Calu3 (cell line): ENCODE data around the gene KBTBD3. TPM values are rescaled to one million over a fixed set of nuclear protein-coding genes. Genes with fewer than 3 reads are reported as not detected.

Experiments
- BruUV-seq: library from RNA; stranded (reverse); fragments of 400-500 nt; replicated peaks from 2 replicates; lab custom pipeline; 2021; lab: Mats Ljungman, UMichigan
- CTCF ChIA-PET: fragments of 300-600 bp; sonication (Branson Sonifier 250); formaldehyde crosslinking; loops from one replicate; lab custom pipeline; 2022; ENCODE audit warnings: antibody characterized with exemption; lab: Charles Lee
- DNase-seq: peaks from one replicate; pipeline ENCODE4 v3.0.0; 2022
- H3K27ac Mint-ChIP-seq: one replicate; pipeline ENCODE4 v1.8.0; 2022; ENCODE audit warnings: mixed read lengths; ENCODE audit not compliant: unreplicated experiment
- H3K27me3 Mint-ChIP-seq: one replicate; pipeline ENCODE4 v1.8.0; 2022; ENCODE audit warnings: mixed read lengths; ENCODE audit not compliant: unreplicated experiment
- H3K36me3 Mint-ChIP-seq: one replicate; pipeline ENCODE4 v1.8.0; 2022; ENCODE audit warnings: mild to moderate bottlenecking, moderate library complexity, mixed read lengths; ENCODE audit not compliant: insufficient read depth, unreplicated experiment
- H3K4me1 Mint-ChIP-seq: one replicate; pipeline ENCODE4 v1.8.0; 2022; ENCODE audit warnings: mild to moderate bottlenecking, low read depth, mixed read lengths; ENCODE audit not compliant: unreplicated experiment
- H3K4me3 Mint-ChIP-seq: one replicate; pipeline ENCODE4 v1.8.0; 2022; ENCODE audit warnings: mild to moderate bottlenecking, low read depth, moderate library complexity, mixed read lengths; ENCODE audit not compliant: unreplicated experiment
- H3K9me3 Mint-ChIP-seq: one replicate; pipeline ENCODE4 v1.8.0; 2022; ENCODE audit warnings: low read depth, mixed read lengths; ENCODE audit not compliant: unreplicated experiment
- CTCF ChIP-seq: fragments of 200-600 bp; IDR thresholded peaks from one replicate; pipeline ENCODE4 v1.8.0; 2022; ENCODE audit warnings: antibody characterized with exemption; ENCODE audit not compliant: unreplicated experiment
- intact Hi-C: fragments of 100-400 bp; cut with micrococcal nuclease; formaldehyde crosslinking; loops from one replicate; pipeline ENCODE4 v1.10.0; 2022; ENCODE audit not compliant: unreplicated experiment
- total RNA-seq: library from RNA; stranded (reverse); gene quantifications from 2 replicates; pipeline ENCODE4 v1.2.3, GENCODE V29; 2022

Gene KBTBD3
- total RNA-seq, 1 experiment from 2014 or later: 5.0 TPM

- BruUV-seq: no TSS peak
- peaks cover 18% of the 10 kb centered on the region for H3K36me3 Mint-ChIP-seq
- H3K4me1 Mint-ChIP-seq: peaks cover 16% of the 10 kb centered on the region
- no peak for TF ChIP-seq CTCF
- CTCF ChIA-PET: no interaction called here
- no peaks in the 10 kb centered on the region for H3K27me3 Mint-ChIP-seq
- H3K27ac Mint-ChIP-seq: no peak overlapping the region
- H3K9me3 Mint-ChIP-seq: no peaks in the 10 kb centered on the region
- intact Hi-C loops: loop anchor here (10.0 kb wide), 1 partner anchor 933 kb away; the partner anchor contains the start of gene GUCY1A2
- DNase-seq: no peak
- no peak overlapping the region for H3K4me3 Mint-ChIP-seq
Observed at GRCh38 chr11:106082096-106082495, 4.9 kb upstream of the KBTBD3 start.

- DNase-seq: peak; percentile 4
- CTCF ChIA-PET: interaction anchor here (0.6 kb wide), 2 partner anchors 952 to 1346 kb away, joined by 3 to 4 read pairs; no protein-coding TSS in a partner anchor
- H3K9me3 Mint-ChIP-seq: no peaks in the 10 kb centered on the region
- H3K4me3 Mint-ChIP-seq: peak within 1 kb of the TSS; percentile 86
- H3K4me1 Mint-ChIP-seq: peaks cover 17% of the 10 kb centered on the region
- H3K27me3 Mint-ChIP-seq: no peaks in the 10 kb centered on the region
- H3K27ac Mint-ChIP-seq: peak within 1 kb of the TSS; percentile 84
- no peak for TF ChIP-seq CTCF
- intact Hi-C loops: loop anchor here (5.0 to 10.0 kb wide), 2 partner anchors 56 to 143 kb away; partner anchors contain the start of gene MSANTD4
- H3K36me3 Mint-ChIP-seq: peaks cover 24% of the 10 kb centered on the region
- BruUV-seq: TSS peak; percentile 54
Observed at GRCh38 chr11:106077609-106078455, 685 bp upstream of the KBTBD3 start, which contains the start of gene AASDHPPT. AASDHPPT (plus strand) TSS chr11:106077662; CDS start chr11:106077711, 49 bp downstream.

GRCh38 chr11:106076171-106076918, 802 bp downstream of the KBTBD3 start:
- peak; percentile 2 for DNase-seq
- no peak for TF ChIP-seq CTCF
- Mint-ChIP-seq H3K4me1 (peaks cover 17% of the 10 kb centered on the region), H3K9me3 (no peaks in the 10 kb centered on the region), H3K27ac (peak overlapping the region; percentile 84), H3K27me3 (no peaks in the 10 kb centered on the region), H3K4me3 (peak overlapping the region; percentile 86), H3K36me3 (peaks cover 24% of the 10 kb centered on the region)
- intact Hi-C loops: loop anchor here (5.0 to 10.0 kb wide), 2 partner anchors 54 to 142 kb away; partner anchors contain the start of gene MSANTD4
- CTCF ChIA-PET: interaction anchor here (0.9 kb wide), 1 partner anchor 13 kb away, joined by 3 read pairs; no protein-coding TSS in a partner anchor
- no TSS peak for BruUV-seq

GRCh38 chr11:106072804-106073203, 4.3 kb downstream of the KBTBD3 start:
- no peak for TF ChIP-seq CTCF
- Mint-ChIP-seq H3K4me1 (peaks cover 9% of the 10 kb centered on the region), H3K36me3 (peaks cover 19% of the 10 kb centered on the region), H3K9me3 (no peaks in the 10 kb centered on the region), H3K4me3 (no peak overlapping the region), H3K27ac (no peak overlapping the region), H3K27me3 (no peaks in the 10 kb centered on the region)
- CTCF ChIA-PET: interaction anchor here (0.6 kb wide), 1 partner anchor 551 kb away, joined by 4 read pairs; no protein-coding TSS in a partner anchor
- no TSS peak for BruUV-seq
- intact Hi-C loops: loop anchor here (10.0 kb wide), 1 partner anchor 138 kb away; no protein-coding TSS in a partner anchor
- no peak for DNase-seq
